Endothelial cell of umbilical vein (primary cell): ENCODE results near the gene TRPM8. TPM values are rescaled to one million over a fixed set of nuclear protein-coding genes. Genes with fewer than 3 reads are reported as not detected.

ENCODE experiments used
- BruUV-seq: library from RNA; stranded (reverse); fragments of 400-500 nt; replicated peaks from 2 replicates; lab custom pipeline; 2021; lab: Mats Ljungman, UMichigan
- CTCF ChIA-PET: fragments of 300-600, 350-600 bp; sonication (Branson Sonifier 250); formaldehyde crosslinking; loops from one replicate; lab custom pipeline; 2021; ENCODE audit warnings: antibody characterized with exemption, inconsistent platforms; lab: Charles Lee
- POLR2A ChIA-PET: fragments of 300-600, 350-600 bp; sonication (Branson Sonifier 250); formaldehyde crosslinking; loops from one replicate; lab custom pipeline; 2021; ENCODE audit warnings: antibody characterized with exemption, inconsistent platforms; lab: Charles Lee
- DNase-seq: peaks from one replicate; pipeline ENCODE4 v3.0.0-alpha.2; 2011; ENCODE audit warnings: low read depth, low spot score
- FAIRE-seq: peaks from 2 replicates; lab custom pipeline; 2011; peaks lifted over from hg19 to GRCh38; lab: Jason Lieb, UNC
- H2AFZ ChIP-seq: 2 replicates; pipeline ENCODE4 v1.6.0; 2012; ENCODE audit warnings: low read depth, low read length, control low read depth, inconsistent platforms
- H3K27ac ChIP-seq: 2 replicates; pipeline ENCODE4 v1.5.1; 2011; ENCODE audit warnings: low read depth, mild to moderate bottlenecking, control low read depth, low read length, moderate library complexity; ENCODE audit not compliant: insufficient read depth
- H3K27me3 ChIP-seq, 2 experiments: 2 replicates each; pipeline versions ENCODE4 v1.6.0 to v1.6.1; 2011; ENCODE audit warnings: low read length in 2 of 2, mixed read lengths in 1 of 2; ENCODE audit not compliant: control insufficient read depth in 2 of 2, insufficient read depth in 2 of 2
- H3K36me3 ChIP-seq, 2 experiments: 2 replicates in 1 of 2; 3 replicates in 1 of 2; pipeline ENCODE4 v1.5.1; 2011; ENCODE audit warnings: low read length in 2 of 2, mild to moderate bottlenecking in 1 of 2, moderate library complexity in 1 of 2; ENCODE audit not compliant: control insufficient read depth in 2 of 2, insufficient read depth in 2 of 2; ENCODE audit errors: extremely low read depth in 1 of 2
- H3K4me1 ChIP-seq: 3 replicates; pipeline ENCODE4 v1.5.1; 2011; ENCODE audit warnings: mild to moderate bottlenecking, low read length; ENCODE audit not compliant: control insufficient read depth, insufficient read depth; ENCODE audit errors: extremely low read depth
- H3K4me2 ChIP-seq: 2 replicates; pipeline ENCODE4 v1.6.1; 2011; ENCODE audit warnings: low read length, control low read depth, mixed read lengths; ENCODE audit not compliant: insufficient read depth
- H3K4me3 ChIP-seq, 3 experiments: fragments of 200-600 bp in 1 of 3; sonication (generic), shearing (Covaris generic) in 1 of 3; replicated peaks in 1 of 3; 2 replicates each; pipeline ENCODE4 v1.5.1; 2011 to 2016; ENCODE audit warnings: control low read depth in 3 of 3, low read length in 3 of 3, mild to moderate bottlenecking in 2 of 3, inconsistent platforms in 1 of 3, low read depth in 1 of 3, moderate library complexity in 1 of 3; ENCODE audit not compliant: insufficient read depth in 1 of 3
- H3K79me2 ChIP-seq: 2 replicates; pipeline ENCODE4 v1.6.0; 2012; ENCODE audit warnings: low read length, inconsistent platforms; ENCODE audit not compliant: control insufficient read depth, insufficient read depth
- H3K9ac ChIP-seq: replicated peaks from 2 replicates; pipeline ENCODE3; 2011; ENCODE audit warnings: low read length, control low read depth; ENCODE audit not compliant: insufficient read depth; ENCODE audit errors: extremely low read depth
- H3K9me1 ChIP-seq: replicated peaks from 3 replicates; pipeline ENCODE4 v1.6.0; 2011; ENCODE audit warnings: mild to moderate bottlenecking, low read length; ENCODE audit not compliant: control insufficient read depth, insufficient read depth; ENCODE audit errors: extremely low read depth
- H3K9me3 ChIP-seq: replicated peaks from 2 replicates; pipeline ENCODE4 v1.5.1; 2012; ENCODE audit warnings: low read length, inconsistent platforms; ENCODE audit not compliant: control insufficient read depth, insufficient read depth
- H4K20me1 ChIP-seq: replicated peaks from 2 replicates; pipeline ENCODE3; 2011; ENCODE audit warnings: mild to moderate bottlenecking, low read length; ENCODE audit not compliant: control insufficient read depth, insufficient read depth; ENCODE audit errors: extremely low read depth
- EZH2 ChIP-seq: IDR thresholded peaks from 2 replicates; pipeline ENCODE4 v1.6.1; 2012; ENCODE audit warnings: borderline replicate concordance, low read depth, mild to moderate bottlenecking, moderate library complexity, low read length, inconsistent platforms; ENCODE audit not compliant: severe bottlenecking
- FOS ChIP-seq: IDR thresholded peaks from 2 replicates; pipeline ENCODE4 v1.6.1; 2011; ENCODE audit warnings: mild to moderate bottlenecking, low read length, moderate library complexity, borderline replicate concordance; ENCODE audit not compliant: insufficient read depth
- GATA2 ChIP-seq: IDR thresholded peaks from 2 replicates; pipeline ENCODE4 v1.7.0; 2011; ENCODE audit warnings: low read depth, mild to moderate bottlenecking, moderate library complexity, mixed read lengths, low read length; ENCODE audit not compliant: insufficient read length, insufficient read depth
- JUN ChIP-seq: IDR thresholded peaks from 2 replicates; pipeline ENCODE4 v1.6.1; 2011; ENCODE audit warnings: borderline replicate concordance, low read depth; ENCODE audit not compliant: insufficient read length, insufficient read depth
- MYC ChIP-seq: IDR thresholded peaks from one replicate; pipeline ENCODE4 v1.6.1; 2011; ENCODE audit warnings: mild to moderate bottlenecking, low read depth, low read length
- POLR2A ChIP-seq: IDR thresholded peaks from 2 replicates; pipeline ENCODE4 v1.6.1; 2012; ENCODE audit warnings: low read depth, mild to moderate bottlenecking, control low read depth, low read length
- POLR2AphosphoS5 ChIP-seq: IDR thresholded peaks from 2 replicates; pipeline ENCODE4 v1.6.1; 2012; ENCODE audit warnings: low read depth, mild to moderate bottlenecking, control low read depth, low read length, moderate library complexity; ENCODE audit not compliant: insufficient read depth
- dilution Hi-C: fragments of 300-500 bp; cut with MboI; formaldehyde crosslinking; loops from one replicate; pipeline ENCODE4 v1.15.0; 2019; ENCODE audit warnings: low sequenced_read_pairs; ENCODE audit not compliant: extremely low pct_ligation_motif_present
- intact Hi-C: fragments of 100-400 bp; cut with micrococcal nuclease; formaldehyde crosslinking; loops from one replicate; pipeline ENCODE4 v1.10.0; 2022
- polyA plus RNA-seq, 4 experiments: library from polyadenylated mRNA; depleted of rRNA in 3 of 4; stranded (reverse) in 3 of 4; unstranded in 1 of 4; fragments of >200 nt; gene quantifications; 2 replicates each; pipeline versions ENCODE4 v1.2.1 to v1.2.3, GENCODE V29; 2011 to 2012; ENCODE audit warnings: missing spikeins in 1 of 4
- total RNA-seq: library from RNA; stranded (reverse); gene quantifications from 2 replicates; pipeline ENCODE4 v1.2.3, GENCODE V29; 2021
- TF ChIP-seq, protein P1 (sequence below): IDR thresholded peaks from 2 replicates; pipeline ENCODE4 v1.6.1; 2011; ENCODE audit not compliant: insufficient read depth, insufficient read length
- TF ChIP-seq, protein P2 (sequence below), 2 donors: IDR thresholded peaks; 1 replicate in 1 of 2; 2 replicates in 1 of 2; pipeline ENCODE4 v1.5.1; 2011; ENCODE audit warnings: low read length in 2 of 2, mild to moderate bottlenecking in 2 of 2, moderate library complexity in 2 of 2, control low read depth in 1 of 2, inconsistent platforms in 1 of 2, low read depth in 1 of 2; ENCODE audit not compliant: insufficient read depth in 1 of 2; ENCODE audit errors: extremely low read depth in 1 of 2

The TRPM8 gene
- total and polyA plus RNA-seq, 2 donors (not counting 3 experiments of a cell fraction or from before 2014, with no cell fraction given): not detected

DNA sequence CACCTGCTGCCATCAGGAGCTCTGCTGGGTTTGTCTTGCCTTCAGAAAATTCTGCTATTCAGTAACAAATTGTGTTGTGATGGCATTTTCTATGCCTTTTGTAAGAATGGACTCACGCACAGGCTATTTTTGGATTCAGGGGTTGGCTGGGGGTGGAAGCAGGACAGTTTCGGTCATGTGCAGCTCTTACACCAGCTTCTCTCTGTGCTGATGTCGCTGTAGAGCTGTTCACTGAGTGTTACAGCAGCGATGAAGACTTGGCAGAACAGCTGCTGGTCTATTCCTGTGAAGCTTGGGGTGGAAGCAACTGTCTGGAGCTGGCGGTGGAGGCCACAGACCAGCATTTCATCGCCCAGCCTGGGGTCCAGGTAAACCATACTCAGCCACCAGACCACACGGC is 49.2 kb downstream of the TRPM8 start:
- Histone ChIP-seq H2AFZ (no peak overlapping the region), H3K27ac (no peak overlapping the region), H3K9me3 (no peaks in the 10 kb centered on the region), H3K27me3 (peaks cover 0 to 2% of the 10 kb centered on the region in 2 experiments), H3K4me3 (no peak overlapping the region), H3K4me2 (no peak overlapping the region), H3K36me3 (no peaks in the 10 kb centered on the region), H3K9ac (no peak overlapping the region), H3K4me1 (no peaks in the 10 kb centered on the region), H3K9me1 (no peaks in the 10 kb centered on the region), H3K79me2 (no peaks in the 10 kb centered on the region), H4K20me1 (no peaks in the 10 kb centered on the region)
- ChIA-PET CTCF (interaction anchor here (1.3 to 1.4 kb wide), 2 partner anchors 12 to 1131 kb away, joined by 3 read pairs; no protein-coding TSS in a partner anchor), POLR2A (no interaction called here)
- no TSS peak for BruUV-seq
- TF ChIP-seq, protein P1, sequence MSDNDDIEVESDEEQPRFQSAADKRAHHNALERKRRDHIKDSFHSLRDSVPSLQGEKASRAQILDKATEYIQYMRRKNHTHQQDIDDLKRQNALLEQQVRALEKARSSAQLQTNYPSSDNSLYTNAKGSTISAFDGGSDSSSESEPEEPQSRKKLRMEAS: no peak
- TF ChIP-seq EZH2 (no peak), POLR2A (no peak), POLR2AphosphoS5 (no peak), GATA2 (no peak), MYC (no peak), JUN (no peak), FOS (no peak)
- TF ChIP-seq, protein P2, sequence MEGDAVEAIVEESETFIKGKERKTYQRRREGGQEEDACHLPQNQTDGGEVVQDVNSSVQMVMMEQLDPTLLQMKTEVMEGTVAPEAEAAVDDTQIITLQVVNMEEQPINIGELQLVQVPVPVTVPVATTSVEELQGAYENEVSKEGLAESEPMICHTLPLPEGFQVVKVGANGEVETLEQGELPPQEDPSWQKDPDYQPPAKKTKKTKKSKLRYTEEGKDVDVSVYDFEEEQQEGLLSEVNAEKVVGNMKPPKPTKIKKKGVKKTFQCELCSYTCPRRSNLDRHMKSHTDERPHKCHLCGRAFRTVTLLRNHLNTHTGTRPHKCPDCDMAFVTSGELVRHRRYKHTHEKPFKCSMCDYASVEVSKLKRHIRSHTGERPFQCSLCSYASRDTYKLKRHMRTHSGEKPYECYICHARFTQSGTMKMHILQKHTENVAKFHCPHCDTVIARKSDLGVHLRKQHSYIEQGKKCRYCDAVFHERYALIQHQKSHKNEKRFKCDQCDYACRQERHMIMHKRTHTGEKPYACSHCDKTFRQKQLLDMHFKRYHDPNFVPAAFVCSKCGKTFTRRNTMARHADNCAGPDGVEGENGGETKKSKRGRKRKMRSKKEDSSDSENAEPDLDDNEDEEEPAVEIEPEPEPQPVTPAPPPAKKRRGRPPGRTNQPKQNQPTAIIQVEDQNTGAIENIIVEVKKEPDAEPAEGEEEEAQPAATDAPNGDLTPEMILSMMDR (IDR thresholded peaks at IDR 0.05; ENCODE audit: extremely low read depth in 1 of 2, insufficient read depth in 1 of 2, low read depth in 1 of 2, low read length in 2 of 2): no peak
- intact Hi-C loops (no loop called here), dilution Hi-C loops (no loop called here)
- DNase-seq: no peak
- FAIRE-seq: no peak
